PC-9 (cell line): ENCODE data around the gene SLC22A3. TPM values are rescaled to one million over a fixed set of nuclear protein-coding genes. Genes with fewer than 3 reads are reported as not detected.
A peak's percentile ranks its signal among the peaks of the same experiment; 100 is the strongest.

Experiments
- BruUV-seq: library from RNA; stranded (reverse); fragments of 400-500 nt; replicated peaks from 2 replicates; lab custom pipeline; 2021; lab: Mats Ljungman, UMichigan
- CTCF ChIA-PET: fragments of 300-600 bp; sonication (Branson Sonifier 250); formaldehyde crosslinking; loops from one replicate; lab custom pipeline; 2022; ENCODE audit warnings: antibody characterized with exemption; lab: Charles Lee
- POLR2A ChIA-PET: fragments of 300-600 bp; sonication (Branson Sonifier 250); formaldehyde crosslinking; loops from one replicate; lab custom pipeline; 2022; ENCODE audit warnings: antibody characterized with exemption; ENCODE audit not compliant: unreplicated experiment; lab: Charles Lee
- DNase-seq, 2 experiments: peaks; one replicate each; pipeline versions ENCODE4 v3.0.0 to v3.0.0-alpha.2; 2015 to 2022; ENCODE audit warnings: mixed read lengths in 1 of 2
- H2AFZ ChIP-seq: fragments of 200-600 bp; sonication (generic); 2 replicates; pipeline ENCODE4 v1.8.1; 2017; ENCODE audit warnings: antibody characterized with exemption
- H3F3A ChIP-seq: fragments of 200-600 bp; sonication (generic); 2 replicates; pipeline ENCODE4 v1.8.1; 2017; ENCODE audit warnings: antibody characterized with exemption, mild to moderate bottlenecking, low read depth; ENCODE audit not compliant: insufficient read depth
- H3K27ac ChIP-seq: fragments of 200-600 bp; sonication (generic); 2 replicates; pipeline ENCODE4 v1.6.1; 2016; ENCODE audit warnings: mixed run types
- H3K27me3 ChIP-seq: fragments of 200-600 bp; sonication (generic); 2 replicates; pipeline ENCODE4 v1.6.1; 2016; ENCODE audit warnings: low read depth, mixed run types; ENCODE audit not compliant: insufficient read depth
- H3K36me3 ChIP-seq: fragments of 200-600 bp; sonication (generic); 2 replicates; pipeline ENCODE4 v1.6.1; 2016; ENCODE audit warnings: low read depth, mixed run types
- H3K4me1 ChIP-seq: fragments of 200-600 bp; sonication (generic); replicated peaks from 2 replicates; pipeline ENCODE4 v1.6.1; 2016; ENCODE audit warnings: mixed run types; ENCODE audit not compliant: insufficient read depth
- H3K4me2 ChIP-seq: fragments of 200-600 bp; sonication (generic); 2 replicates; pipeline ENCODE4 v1.6.1; 2017; ENCODE audit warnings: mixed run types
- H3K4me3 ChIP-seq: fragments of 200-600 bp; sonication (generic); 2 replicates; pipeline ENCODE4 v1.6.1; 2016; ENCODE audit warnings: mixed run types
- H3K79me2 ChIP-seq: fragments of 200-600 bp; sonication (generic); 2 replicates; pipeline ENCODE4 v1.6.1; 2017; ENCODE audit warnings: low read depth, mixed run types
- H3K9me2 ChIP-seq: fragments of 200-600 bp; sonication (generic); 2 replicates; pipeline ENCODE4 v1.8.1; 2017; ENCODE audit warnings: mild to moderate bottlenecking; ENCODE audit not compliant: insufficient read depth
- H3K9me3 ChIP-seq: fragments of 200-600 bp; sonication (generic); 2 replicates; pipeline ENCODE4 v1.8.1; 2016; ENCODE audit warnings: low read depth; ENCODE audit not compliant: insufficient read depth
- H4K20me1 ChIP-seq: fragments of 200-600 bp; sonication (generic); 2 replicates; pipeline ENCODE4 v1.8.1; 2017; ENCODE audit not compliant: insufficient read depth
- CTCF ChIP-seq: fragments of 200-600 bp; sonication (generic); conservative IDR thresholded peaks from 2 replicates; pipeline ENCODE4 v1.6.1; 2017; ENCODE audit warnings: mixed run types, antibody characterized with exemption, mild to moderate bottlenecking, moderate library complexity
- EZH2 ChIP-seq: fragments of 200-600 bp; sonication (generic); IDR thresholded peaks from 2 replicates; pipeline ENCODE4 v1.8.0; 2017; ENCODE audit warnings: antibody characterized with exemption, low read depth
- intact Hi-C: fragments of 100-400 bp; cut with micrococcal nuclease; formaldehyde crosslinking; loops from one replicate; pipeline ENCODE4 v1.10.0; 2022; ENCODE audit not compliant: unreplicated experiment
- total RNA-seq: library from RNA; stranded (reverse); gene quantifications from 2 replicates; pipeline ENCODE4 v1.2.3, GENCODE V29; 2021

The SLC22A3 gene
- total RNA-seq, 1 experiment from 2014 or later, result not detected

DNA sequence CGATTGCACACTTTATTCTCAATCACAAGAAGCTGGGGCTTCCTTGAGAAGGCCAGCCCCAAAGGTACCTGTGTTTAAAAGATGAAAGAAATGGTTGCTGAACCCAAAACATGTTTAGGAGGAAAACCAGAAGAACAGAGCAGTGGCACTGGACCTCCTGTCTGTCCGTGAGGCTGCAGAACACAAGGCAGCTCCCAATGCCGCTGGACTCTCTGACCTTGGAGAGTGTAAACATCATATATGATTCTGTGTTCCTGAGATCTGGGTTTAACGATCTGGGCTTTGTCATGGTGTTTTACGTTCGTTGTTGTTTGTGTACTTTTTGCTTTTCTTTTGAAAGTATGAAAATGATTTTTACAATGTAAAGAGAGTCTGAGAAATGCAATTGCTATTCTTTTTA lies 106.1 kb downstream of the SLC22A3 start:
- no TSS peak for BruUV-seq
- no peak overlapping the region for H3K4me2 ChIP-seq
- no peaks in the 10 kb centered on the region for H3K27me3 ChIP-seq
- H2AFZ ChIP-seq, result no peak overlapping the region
- H3K79me2 ChIP-seq, result no peaks in the 10 kb centered on the region
- ChIA-PET CTCF (interaction anchor here (0.5 kb wide), 1 partner anchor 823 kb away, joined by 3 read pairs; no protein-coding TSS in a partner anchor), POLR2A (no interaction called here)
- H3F3A ChIP-seq, result no peaks in the 10 kb centered on the region
- no peak for DNase-seq
- intact Hi-C loops, result loop anchor here (10.0 kb wide), 1 partner anchor 760 kb away; the partner anchor contains the start of gene SOD2
- no peak overlapping the region for H3K27ac ChIP-seq
- no peaks in the 10 kb centered on the region for H4K20me1 ChIP-seq
- no peaks in the 10 kb centered on the region for H3K9me2 ChIP-seq
- no peak for TF ChIP-seq CTCF
- TF ChIP-seq EZH2, result no peak
- peaks cover 3% of the 10 kb centered on the region; the same call in 1 of the 2 replicates for H3K9me3 ChIP-seq
- no peaks in the 10 kb centered on the region for H3K36me3 ChIP-seq
- H3K4me3 ChIP-seq, result no peak overlapping the region
- H3K4me1 ChIP-seq, result peaks cover 6% of the 10 kb centered on the region; the same call in 1 of the 2 replicates

DNA sequence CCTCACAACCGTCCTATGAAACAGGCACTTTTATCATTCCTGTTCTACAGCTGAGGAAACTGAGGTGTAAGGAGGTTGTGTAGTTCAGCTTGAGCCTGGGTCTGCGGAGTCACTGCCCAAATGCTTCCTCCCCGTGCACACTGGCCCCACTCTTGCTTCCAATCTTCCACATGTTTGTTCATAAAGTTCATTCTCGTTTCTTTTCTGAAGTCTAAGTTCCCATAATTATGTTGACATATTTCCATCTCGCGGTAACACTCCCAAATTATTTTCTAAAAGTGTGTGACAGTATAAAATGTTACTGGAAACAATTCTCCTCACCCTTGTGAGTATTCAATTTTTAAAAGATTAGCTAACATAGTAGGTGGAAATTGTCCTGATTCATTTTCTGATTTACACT lies 106.9 kb downstream of the SLC22A3 start:
- no TSS peak for BruUV-seq
- Histone ChIP-seq H3K27ac (no peak overlapping the region), H3K9me2 (no peaks in the 10 kb centered on the region), H3K79me2 (no peaks in the 10 kb centered on the region), H3K4me3 (no peak overlapping the region), H3K9me3 (peaks cover 2% of the 10 kb centered on the region; the same call in 1 of the 2 replicates), H3K4me2 (0 out of 2 replicates have a peak overlapping the region, but pooled peaks have one; percentile 28), H3F3A (no peaks in the 10 kb centered on the region), H4K20me1 (no peaks in the 10 kb centered on the region), H2AFZ (no peak overlapping the region), H3K27me3 (no peaks in the 10 kb centered on the region), H3K36me3 (no peaks in the 10 kb centered on the region), H3K4me1 (peaks cover 6% of the 10 kb centered on the region; the same call in 1 of the 2 replicates)
- TF ChIP-seq CTCF (no peak), EZH2 (no peak)
- ChIA-PET POLR2A (no interaction called here), CTCF (interaction anchor here (0.6 to 0.8 kb wide), 3 partner anchors 317 to 420 kb away, joined by 3 to 4 read pairs (median 3); no protein-coding TSS in a partner anchor)
- DNase-seq, result no peak
- intact Hi-C loops, result loop anchor here (5.0 to 10.0 kb wide), 3 partner anchors 368 to 760 kb away; partner anchors contain the start of gene SOD2

DNA sequence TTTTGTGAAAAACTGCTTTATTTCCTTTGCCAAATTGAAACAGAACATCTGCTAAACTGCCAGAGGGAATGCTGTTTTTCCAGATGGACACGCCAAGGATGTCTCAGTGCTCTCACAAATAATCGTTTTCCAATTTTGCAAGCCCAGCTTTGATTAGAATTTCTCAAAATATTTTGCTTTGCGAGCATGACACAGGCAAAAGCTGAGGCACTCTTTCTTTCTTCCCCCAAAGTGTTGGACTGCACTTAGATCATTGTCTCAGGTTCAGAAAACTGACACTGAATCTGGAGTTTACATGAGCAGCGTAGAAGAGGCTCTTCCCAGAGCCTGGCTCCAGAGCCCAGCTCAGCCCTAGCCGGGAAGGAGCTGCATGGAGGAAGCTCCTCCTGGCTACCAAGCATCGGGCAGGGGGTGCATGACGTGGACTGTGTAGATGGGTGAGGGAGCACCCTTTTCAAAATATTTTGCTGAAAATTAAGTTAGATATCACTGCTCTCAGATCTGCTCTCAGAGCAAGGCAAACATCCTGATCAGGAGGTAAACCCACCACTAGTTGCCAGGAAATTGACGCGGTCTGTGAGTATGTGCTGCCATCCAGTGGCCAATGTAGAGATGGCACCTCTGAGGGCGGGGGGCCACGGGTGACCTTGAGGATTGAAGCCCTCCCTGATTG lies 107.5 kb downstream of the SLC22A3 start:
- ChIA-PET POLR2A (no interaction called here), CTCF (interaction anchor here (0.6 to 0.8 kb wide), 3 partner anchors 317 to 421 kb away, joined by 3 to 4 read pairs (median 3); no protein-coding TSS in a partner anchor)
- DNase-seq, result peak in 1 of 2 experiments; percentile 31
- Histone ChIP-seq H3K27me3 (no peaks in the 10 kb centered on the region), H3K4me3 (no peak overlapping the region), H2AFZ (no peak overlapping the region), H3K9me3 (no peaks in the 10 kb centered on the region), H4K20me1 (no peaks in the 10 kb centered on the region), H3K9me2 (no peaks in the 10 kb centered on the region), H3K79me2 (no peaks in the 10 kb centered on the region), H3K27ac (no peak overlapping the region), H3K4me1 (peaks cover 6% of the 10 kb centered on the region; the same call in 1 of the 2 replicates), H3K36me3 (no peaks in the 10 kb centered on the region), H3K4me2 (peak overlapping the region; percentile 28), H3F3A (no peaks in the 10 kb centered on the region)
- TF ChIP-seq CTCF, result peak; percentile 99
- TF ChIP-seq EZH2, result no peak
- BruUV-seq, result no TSS peak
- intact Hi-C loops, result loop anchor here (1.0 to 10.0 kb wide), 4 partner anchors 317 to 761 kb away; partner anchors contain the start of gene SOD2
